Panc1 (cell line): ENCODE results near the gene RGMB. TPM values are rescaled to one million over a fixed set of nuclear protein-coding genes. Genes with fewer than 3 reads are reported as not detected.

Experiments used
- ATAC-seq: fragments of 200-7000 bp; cut with Tn5 transposase; 2 replicates; pipeline ENCODE4 v1.9.1; 2020; ENCODE audit warnings: mild to moderate bottlenecking, moderate library complexity
- BruUV-seq: library from RNA; stranded (reverse); fragments of 400-500 nt; replicated peaks from 2 replicates; lab custom pipeline; 2021; lab: Mats Ljungman, UMichigan
- CTCF ChIA-PET: fragments of 300-600 bp; sonication (Branson Sonifier 250); formaldehyde crosslinking; loops from one replicate; lab custom pipeline; 2022; ENCODE audit warnings: antibody characterized with exemption; lab: Charles Lee
- POLR2A ChIA-PET: fragments of 300-600 bp; sonication (Branson Sonifier 250); formaldehyde crosslinking; loops from one replicate; lab custom pipeline; 2022; ENCODE audit warnings: antibody characterized with exemption; lab: Charles Lee
- DNase-seq: peaks from one replicate; pipeline ENCODE4 v3.0.0-alpha.2; 2010; ENCODE audit warnings: low read depth, low spot score
- H3K27ac ChIP-seq: 2 replicates; pipeline ENCODE4 v1.5.1; 2011; ENCODE audit warnings: mild to moderate bottlenecking, low read length, inconsistent platforms
- H3K27me3 ChIP-seq: fragments of 200-500 bp; sonication (Bioruptor generic); 2 replicates; pipeline ENCODE4 v1.6.0; 2014; ENCODE audit warnings: low read length, inconsistent platforms; ENCODE audit not compliant: control insufficient read depth, insufficient read depth
- H3K36me3 ChIP-seq: fragments of 200-500 bp; sonication (Bioruptor generic); 2 replicates; pipeline ENCODE4 v1.5.1; 2014; ENCODE audit warnings: inconsistent platforms, mild to moderate bottlenecking, low read length, moderate library complexity; ENCODE audit not compliant: control insufficient read depth, insufficient read depth
- H3K4me1 ChIP-seq: 2 replicates; pipeline ENCODE4 v1.5.1; 2011; ENCODE audit warnings: inconsistent platforms, mild to moderate bottlenecking, low read length, moderate library complexity; ENCODE audit not compliant: control insufficient read depth, insufficient read depth
- H3K4me3 ChIP-seq, 2 experiments: 2 replicates each; pipeline ENCODE4 v1.5.1; 2011 to 2012; ENCODE audit warnings: low read depth in 2 of 2, low read length in 2 of 2, mild to moderate bottlenecking in 2 of 2, inconsistent platforms in 1 of 2, moderate library complexity in 1 of 2
- H3K9me3 ChIP-seq: fragments of 200-500 bp; sonication (Bioruptor generic); 2 replicates; pipeline ENCODE4 v1.5.1; 2014; ENCODE audit warnings: low read depth, mild to moderate bottlenecking, inconsistent platforms, low read length, moderate library complexity; ENCODE audit not compliant: control insufficient read depth, insufficient read depth
- CTCF ChIP-seq: fragments of 450-650 bp; IDR thresholded peaks from 2 replicates; pipeline ENCODE4 v1.5.1; 2017; ENCODE audit warnings: mild to moderate bottlenecking
- POLR2AphosphoS5 ChIP-seq: IDR thresholded peaks from 2 replicates; pipeline ENCODE4 v1.6.1; 2012; ENCODE audit warnings: mild to moderate bottlenecking, low read depth, low read length, moderate library complexity
- REST ChIP-seq, 2 experiments: IDR thresholded peaks; 2 replicates each; pipeline ENCODE4 v1.6.1; 2011 to 2012; ENCODE audit warnings: low read depth in 2 of 2, control low read depth in 1 of 2, low read length in 1 of 2, mild to moderate bottlenecking in 1 of 2, moderate library complexity in 1 of 2; ENCODE audit not compliant: insufficient read depth in 1 of 2
- SIN3A ChIP-seq: IDR thresholded peaks from 2 replicates; pipeline ENCODE4 v1.6.1; 2012; ENCODE audit warnings: low read depth, mild to moderate bottlenecking, low read length, moderate library complexity, borderline replicate concordance; ENCODE audit not compliant: insufficient read depth
- TCF7L2 ChIP-seq: IDR thresholded peaks from 2 replicates; pipeline ENCODE4 v1.6.1; 2011; ENCODE audit warnings: mild to moderate bottlenecking, low read depth, low read length, inconsistent platforms
- in situ Hi-C: cut with HindIII; loops from 2 replicates; pipeline ENCODE4 v1.10.0; 2016; ENCODE audit warnings: low sequenced_read_pairs, low pct_unique_long_range_greater_than_20kb
- intact Hi-C: fragments of 100-400 bp; cut with micrococcal nuclease; formaldehyde crosslinking; loops from one replicate; pipeline ENCODE4 v1.10.0; 2022; ENCODE audit not compliant: unreplicated experiment
- total RNA-seq: library from RNA; stranded (reverse); gene quantifications from one replicate; pipeline ENCODE4 v1.2.1, GENCODE V29; 2021; ENCODE audit not compliant: unreplicated experiment

RGMB gene
- total RNA-seq, 1 experiment from 2014 or later: 25.4 TPM

- TF ChIP-seq TCF7L2 (no peak), SIN3A (no peak), CTCF (no peak), REST (IDR thresholded peaks at IDR 0.05; ENCODE audit: insufficient read depth in 1 of 2, low read depth in 2 of 2, low read length in 1 of 2) (no peak), POLR2AphosphoS5 (no peak)
Observed at GRCh38 chr5:98781520-98781919, 8.1 kb downstream of the RGMB start.

GRCh38 chr5:98781964-98782363 is 8.5 kb downstream of the RGMB start:
- no TSS peak for BruUV-seq
- DNase-seq (no peak), ATAC-seq (no peak)
- no peak overlapping the region for H3K27ac ChIP-seq
- no peak overlapping the region for H3K4me3 ChIP-seq
- TF ChIP-seq SIN3A (no peak), REST (IDR thresholded peaks at IDR 0.05; ENCODE audit: insufficient read depth in 1 of 2, low read depth in 2 of 2, low read length in 1 of 2) (no peak), POLR2AphosphoS5 (no peak), TCF7L2 (no peak), CTCF (no peak)
- H3K4me1 ChIP-seq: peaks cover 13% of the 10 kb centered on the region
- in situ Hi-C loops (no loop called here), intact Hi-C loops (no loop called here)
- H3K36me3 ChIP-seq: peaks cover 13% of the 10 kb centered on the region
- CTCF ChIA-PET: no interaction called here
- POLR2A ChIA-PET: no interaction called here
- H3K27me3 ChIP-seq: no peaks in the 10 kb centered on the region
- H3K9me3 ChIP-seq: no peaks in the 10 kb centered on the region

More at GRCh38 chr5:98781520-98781919, 8.1 kb downstream of the RGMB start:
- Histone ChIP-seq H3K27me3 (no peaks in the 10 kb centered on the region), H3K4me1 (peaks cover 13% of the 10 kb centered on the region), H3K36me3 (peaks cover 13% of the 10 kb centered on the region), H3K9me3 (no peaks in the 10 kb centered on the region), H3K4me3 (no peak overlapping the region), H3K27ac (no peak overlapping the region)
- ChIA-PET POLR2A (no interaction called here), CTCF (no interaction called here)
- DNase-seq: no peak
- BruUV-seq: no TSS peak
- ATAC-seq: no peak
- in situ Hi-C loops (no loop called here), intact Hi-C loops (no loop called here)
